ENCODE results near the gene DHRS13. TPM values are rescaled to one million over a fixed set of nuclear protein-coding genes. Genes with fewer than 3 reads are reported as not detected.
"Not testable (repeated sequence)": the region's sequence is repeated elsewhere in the genome, so short reads cannot be mapped to it uniquely, and the experiment has no call there.

DHRS13 gene
- polyA plus RNA-seq, 1 donor: 3.9 TPM

DNA sequence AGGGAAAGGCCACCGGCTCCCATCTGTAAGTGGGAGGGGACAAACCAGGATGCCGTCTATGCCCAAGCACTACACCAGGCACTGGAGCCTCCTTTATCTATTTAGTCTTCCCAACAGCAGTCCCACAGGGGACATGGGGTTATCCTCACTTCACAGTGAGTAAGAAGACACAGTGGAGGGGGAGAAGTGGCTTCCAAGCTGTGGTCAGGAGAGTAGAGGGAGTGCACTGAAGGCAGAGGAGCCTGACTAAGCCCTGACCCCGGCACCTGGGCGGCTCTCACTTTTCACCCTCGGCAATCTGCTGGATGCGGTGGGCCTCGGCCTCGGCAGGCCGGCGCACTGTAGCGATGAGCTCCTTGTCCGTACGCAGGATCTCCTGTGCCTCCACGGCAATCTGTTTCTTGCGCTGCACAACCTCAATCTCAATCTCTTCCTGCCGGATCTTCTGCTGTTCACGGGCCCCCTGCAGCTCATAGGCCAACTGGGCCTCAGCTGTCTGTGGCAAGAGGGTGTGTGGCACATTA is 21.3 kb downstream of the DHRS13 start:
- no peak for DNase-seq

DNA sequence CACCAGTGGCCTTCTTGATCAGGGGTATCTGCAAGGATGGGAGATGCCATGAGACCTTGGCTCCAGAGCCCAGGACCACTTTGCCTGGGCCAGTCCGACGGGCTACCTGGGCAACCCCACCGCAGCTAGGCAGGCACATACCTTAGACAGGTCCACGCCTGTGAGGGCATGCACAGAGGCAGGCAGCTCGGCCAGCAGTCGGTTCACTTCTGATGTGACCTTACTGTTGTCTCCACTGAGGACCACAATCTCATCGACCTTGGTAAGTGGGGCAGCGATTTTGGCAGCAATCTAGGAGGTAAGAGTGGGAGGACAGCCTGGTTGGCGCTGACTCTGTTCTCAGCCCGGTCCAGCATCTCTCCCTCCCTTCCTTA is 22.3 kb downstream of the DHRS13 start:
- no peak for DNase-seq

DNA sequence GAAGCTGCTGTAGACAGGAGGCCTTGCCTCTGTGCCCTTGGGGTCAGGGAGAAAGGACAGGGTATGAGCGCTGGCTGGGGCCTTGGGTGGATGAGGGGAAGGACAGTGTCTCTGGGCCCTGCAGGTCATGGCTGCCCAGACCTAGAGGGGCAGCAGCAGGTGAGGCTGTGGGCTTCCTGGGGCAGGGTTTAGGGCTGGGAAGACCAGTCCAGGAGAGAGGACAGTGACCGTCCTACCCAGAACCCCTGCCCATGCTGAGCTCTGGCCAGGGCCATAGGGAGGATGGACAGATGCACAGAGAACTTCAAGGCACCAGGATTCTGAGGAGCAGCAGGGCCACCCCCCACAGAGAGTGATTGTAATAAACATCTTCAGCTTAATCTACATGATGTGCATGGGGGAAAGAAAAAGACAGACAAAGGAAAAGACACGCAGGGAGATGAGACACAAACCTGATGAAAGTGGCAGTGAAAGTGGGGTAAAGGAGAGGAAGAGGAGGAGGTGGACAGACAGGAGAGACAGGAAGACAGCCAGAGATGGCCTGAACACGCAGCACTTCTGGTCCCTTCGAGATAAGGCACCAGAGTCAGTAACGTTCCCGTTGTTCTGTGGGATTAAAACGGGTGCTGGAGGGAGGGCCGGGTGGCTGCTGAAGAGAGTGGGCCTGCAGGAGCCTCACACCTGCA is 22.9 kb downstream of the DHRS13 start:
- no peak for DNase-seq

DNA sequence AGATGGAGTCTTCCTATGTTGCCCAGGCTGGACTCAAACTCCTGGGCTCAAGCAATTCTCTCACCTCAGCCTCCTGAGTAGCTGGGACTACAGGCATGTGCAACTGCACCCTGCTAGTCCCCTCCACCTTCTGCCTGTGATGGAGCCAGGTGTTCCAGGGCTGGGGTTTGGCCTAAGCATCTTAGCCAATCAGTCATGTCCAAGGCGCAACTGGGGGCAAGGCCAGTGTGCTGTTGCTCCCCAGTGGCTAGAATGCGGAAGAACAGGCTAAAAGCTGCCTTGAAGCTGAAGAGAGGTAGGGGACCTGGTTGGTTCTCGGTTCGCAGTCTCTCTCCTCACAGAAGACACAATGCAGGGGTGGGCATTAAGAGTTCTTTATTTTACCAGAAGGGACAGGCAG is 23.9 kb downstream of the DHRS13 start:
- no peak for DNase-seq

DNA sequence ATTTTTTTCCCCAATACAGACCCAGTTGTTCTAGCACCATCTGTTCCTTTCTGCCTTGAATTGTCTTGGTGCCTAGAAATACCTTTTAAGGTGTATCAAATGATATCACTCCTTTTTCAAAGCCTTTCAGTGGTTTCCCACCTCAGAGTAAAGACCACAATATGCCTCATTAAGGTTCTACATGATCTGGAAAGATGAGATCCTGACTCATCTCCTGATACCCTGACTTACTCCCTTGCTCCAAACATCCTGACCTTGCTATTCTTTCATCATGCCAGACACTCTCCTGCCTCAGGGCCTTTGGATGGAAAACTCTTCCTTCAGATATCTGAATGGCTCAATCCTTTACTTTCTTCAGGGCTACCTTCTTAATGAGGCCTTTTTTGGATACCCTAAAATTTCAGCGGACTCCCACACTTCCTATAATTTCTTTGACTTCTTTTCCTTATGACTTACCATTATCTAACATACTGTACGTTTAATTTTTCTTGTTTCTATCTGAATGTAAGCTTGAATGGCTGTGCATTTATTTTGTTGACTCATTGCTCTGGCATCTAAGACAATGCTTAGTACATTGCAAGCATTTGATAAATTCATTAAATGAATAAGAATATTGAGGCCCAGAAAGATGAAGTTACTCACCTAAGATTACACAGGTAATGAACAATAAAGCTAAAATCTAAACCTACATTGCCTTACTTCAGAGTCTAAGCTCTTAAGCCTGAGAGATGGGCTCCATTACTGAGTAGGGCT is 24.5 kb downstream of the DHRS13 start:
- no peak for DNase-seq

DNA sequence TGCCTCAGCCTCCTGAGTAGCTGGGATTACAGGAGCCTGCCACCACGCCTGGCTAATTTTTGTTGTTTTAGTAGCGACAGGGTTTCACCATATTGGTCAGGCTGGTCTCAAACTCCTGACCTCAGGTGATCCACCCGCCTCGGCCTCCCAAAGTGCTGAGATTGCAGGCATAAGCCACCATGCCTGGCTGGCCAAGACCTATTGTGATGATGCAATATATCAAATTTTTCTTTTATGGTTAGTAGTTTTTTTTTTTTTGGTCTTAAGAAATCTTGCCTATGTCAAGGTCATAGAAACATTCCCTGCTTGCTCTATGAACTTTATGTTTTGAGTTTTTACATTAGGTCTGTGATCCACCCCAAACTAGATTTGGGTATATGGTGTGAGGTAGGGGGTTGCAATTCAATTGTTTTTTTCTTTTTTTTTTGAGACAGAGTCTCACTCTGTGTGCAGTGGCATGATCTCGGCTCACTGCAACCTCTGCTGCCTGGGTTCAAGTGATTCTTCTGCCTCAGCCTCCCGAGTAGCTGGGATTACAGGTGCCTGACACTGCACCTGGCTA is 25.6 kb downstream of the DHRS13 start:
- DNase-seq: not testable (repeated sequence)

DNA sequence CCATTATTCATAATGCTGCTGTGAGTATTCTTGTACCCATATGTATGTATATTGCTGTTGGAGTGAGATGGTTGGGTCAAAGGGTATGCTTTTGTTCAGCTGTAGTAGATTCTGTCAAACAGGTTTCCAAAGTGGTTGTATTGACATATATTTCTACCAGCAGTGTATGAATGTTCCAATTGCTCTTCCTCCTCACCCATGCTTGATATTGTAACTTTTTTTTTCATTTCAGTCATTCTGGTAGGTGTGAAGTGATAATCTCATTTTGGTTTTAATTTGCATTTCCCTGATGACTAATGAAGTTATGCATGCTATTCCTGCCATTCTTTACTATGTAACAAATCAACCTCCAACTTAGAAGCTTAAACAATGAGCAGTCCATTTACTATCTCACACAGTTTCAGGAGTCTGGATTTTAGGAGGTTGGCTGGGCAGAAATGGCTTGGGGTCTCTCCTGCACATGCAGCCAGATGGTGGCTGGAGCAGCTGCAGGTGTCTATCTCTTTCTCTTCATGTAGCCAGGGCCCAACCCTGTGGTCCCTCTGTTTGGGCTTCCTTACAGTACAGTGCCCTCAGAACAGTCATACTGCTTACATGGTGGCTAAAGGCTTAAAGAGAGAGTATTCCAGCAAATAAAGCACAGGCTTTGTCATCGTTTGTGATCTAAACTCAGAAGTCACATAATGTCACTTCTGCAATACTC is 26.9 kb downstream of the DHRS13 start:
- no peak for DNase-seq

DNA sequence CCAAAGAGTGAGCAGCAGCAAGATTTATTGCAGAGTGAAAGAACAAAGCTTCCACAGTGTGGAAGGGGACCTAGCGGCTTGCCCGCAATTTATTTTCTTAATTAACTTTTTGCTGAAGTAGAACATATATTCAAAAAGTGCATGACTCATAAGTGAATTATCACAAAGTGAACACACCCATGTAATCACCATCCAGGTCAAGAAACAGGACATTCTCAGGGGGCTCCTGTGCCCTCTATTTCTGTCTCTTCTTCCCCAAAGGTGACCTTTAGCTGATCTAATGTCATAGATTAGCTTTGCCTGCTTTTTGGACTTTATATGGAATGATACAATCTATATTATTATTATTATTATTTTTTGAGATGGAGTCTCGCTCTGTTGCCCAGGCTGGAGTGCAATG is 28.1 kb downstream of the DHRS13 start:
- no peak for DNase-seq

DNA sequence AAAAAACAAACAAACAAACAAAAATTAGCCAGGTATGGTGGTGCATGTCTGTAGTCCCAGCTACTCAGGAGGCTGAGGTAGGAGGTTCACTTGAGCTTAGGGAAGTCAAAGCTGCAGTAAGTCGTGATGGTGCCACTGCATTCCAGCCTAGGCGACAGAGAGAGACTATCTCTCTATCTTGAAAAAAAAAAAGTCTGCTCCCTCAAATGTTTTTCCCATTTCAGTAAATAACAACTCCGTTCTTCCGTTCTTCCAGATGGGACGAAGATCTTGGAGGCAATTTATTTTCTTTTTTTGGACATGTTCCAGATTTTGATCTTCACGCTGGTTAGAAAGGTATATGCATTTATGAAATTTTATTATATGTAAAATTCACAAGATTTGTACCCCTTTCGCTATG is 29.0 kb downstream of the DHRS13 start:
- no peak for DNase-seq

DNA sequence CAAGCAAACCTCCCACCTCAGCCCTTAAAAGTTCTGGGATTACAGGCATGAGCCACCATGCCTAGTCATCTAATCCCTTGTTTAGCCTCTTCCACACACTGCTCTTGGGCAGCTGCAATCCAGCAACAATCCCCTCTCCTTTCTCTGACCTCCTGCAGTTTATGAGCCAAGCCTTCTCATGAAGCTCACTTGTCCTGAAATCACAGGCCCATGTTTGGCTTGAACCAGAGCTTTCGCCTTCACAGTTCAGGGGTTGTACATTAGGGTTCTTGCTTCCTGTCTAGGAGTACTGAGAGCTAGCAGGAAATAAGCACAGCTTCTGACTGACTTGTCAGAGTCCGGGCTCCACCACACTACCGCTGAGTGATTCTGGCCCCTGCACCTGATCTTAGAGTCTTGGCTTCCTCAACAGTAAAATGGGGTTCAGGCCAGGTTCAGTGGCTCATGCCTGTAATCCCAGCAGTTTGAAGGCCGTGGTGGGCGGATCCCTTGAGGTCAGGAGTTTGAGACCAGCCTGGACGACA is 31.8 kb downstream of the DHRS13 start:
- no peak for DNase-seq

DNA sequence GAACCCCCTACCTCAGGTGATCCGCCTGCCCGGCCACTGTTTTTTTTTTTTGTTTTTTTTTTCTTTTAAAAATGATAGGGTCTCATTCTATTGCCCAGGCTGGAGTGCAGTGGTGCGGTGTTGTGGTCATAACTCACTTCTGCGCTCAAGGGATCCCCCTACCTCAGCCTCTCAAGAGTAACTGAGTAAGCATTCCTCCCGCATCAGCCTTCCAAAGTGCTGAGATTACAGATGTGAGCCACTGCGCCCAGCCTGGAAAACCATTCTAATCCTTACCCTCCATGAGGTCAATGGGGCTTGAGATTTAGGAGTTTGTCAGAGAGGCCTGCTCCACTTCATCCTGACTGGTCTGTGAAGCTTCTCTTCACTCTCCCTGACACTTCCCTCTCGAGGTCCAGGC is 35.6 kb downstream of the DHRS13 start:
- no peak for DNase-seq

DNA sequence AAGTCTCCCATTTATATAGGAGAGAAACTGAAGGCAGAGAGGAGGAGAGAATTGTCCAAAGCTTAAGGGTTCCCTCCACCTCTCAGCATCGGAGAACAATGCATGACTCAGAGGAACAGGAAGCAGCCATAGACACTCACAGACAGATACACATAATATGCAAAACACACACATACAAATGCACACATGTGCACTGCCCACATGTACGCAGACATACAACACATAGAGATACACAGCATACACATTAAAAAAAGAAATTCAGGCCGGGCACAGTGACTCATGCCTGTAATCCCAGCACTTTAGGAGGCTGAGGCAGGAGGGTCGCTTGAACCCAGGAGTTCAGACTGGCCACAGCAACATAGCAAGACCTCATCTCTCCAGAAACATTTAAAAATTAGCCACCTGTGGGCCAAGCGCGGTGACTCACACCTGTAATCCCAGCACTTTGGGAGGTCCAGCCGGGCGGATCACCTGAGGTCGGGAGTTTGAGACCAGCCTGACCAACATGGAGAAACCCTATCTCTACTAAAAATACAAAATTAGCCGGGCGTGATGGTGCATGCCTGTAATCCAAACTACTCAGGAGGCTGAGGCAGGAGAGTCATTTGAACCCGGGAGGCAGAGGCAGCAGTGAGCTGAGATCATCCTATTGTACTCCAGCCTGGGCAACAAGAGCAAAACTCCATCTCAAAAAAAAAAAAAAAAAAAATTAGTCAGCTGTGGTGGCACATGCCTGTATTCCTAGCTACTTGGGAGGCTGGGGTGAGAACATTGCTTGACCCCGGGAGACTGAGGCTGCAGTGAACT is 36.7 kb downstream of the DHRS13 start:
- no peak for DNase-seq

DNA sequence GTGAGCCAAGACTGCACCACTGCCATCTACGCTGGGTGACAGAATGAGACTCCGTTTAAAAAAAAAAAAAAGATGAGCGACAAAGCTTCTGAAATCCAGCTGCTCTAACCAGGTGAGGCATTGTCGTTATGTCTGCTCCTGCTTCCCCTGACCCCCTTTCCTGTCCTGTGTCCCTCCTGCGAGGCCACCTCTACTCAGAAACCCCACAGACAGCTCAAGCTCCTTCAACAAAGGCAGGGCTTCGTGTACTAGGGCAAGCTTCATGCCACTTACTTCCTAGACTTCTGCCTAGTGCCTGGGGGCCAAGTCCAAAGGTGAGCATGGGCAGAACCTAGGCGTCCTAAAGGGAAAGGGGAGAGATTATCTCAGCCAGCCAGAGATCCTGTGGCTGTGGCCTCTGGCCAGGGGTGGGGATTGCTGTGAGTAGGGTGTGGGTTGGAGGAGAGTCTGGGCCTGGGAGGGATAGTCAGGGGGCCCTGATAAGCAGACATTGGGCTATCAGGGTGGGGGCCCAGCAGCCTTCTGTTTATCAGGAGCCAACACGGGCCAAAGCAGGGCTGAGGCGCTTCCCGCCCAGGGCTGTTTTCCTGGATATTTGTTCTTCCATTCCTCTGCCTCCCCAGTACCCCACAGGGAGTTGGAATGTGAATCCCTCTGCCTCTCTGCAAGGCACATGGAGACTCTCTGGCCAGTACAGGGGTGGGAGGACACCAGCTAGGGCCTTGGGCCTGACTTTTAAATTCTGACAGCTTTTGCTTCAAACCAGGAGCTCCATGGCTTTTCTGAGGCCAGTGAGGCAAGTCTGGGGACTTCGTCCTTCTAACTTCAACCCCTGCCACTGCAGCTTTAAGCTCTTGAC is 37.7 kb downstream of the DHRS13 start:
- DNase-seq: no peak

DNA sequence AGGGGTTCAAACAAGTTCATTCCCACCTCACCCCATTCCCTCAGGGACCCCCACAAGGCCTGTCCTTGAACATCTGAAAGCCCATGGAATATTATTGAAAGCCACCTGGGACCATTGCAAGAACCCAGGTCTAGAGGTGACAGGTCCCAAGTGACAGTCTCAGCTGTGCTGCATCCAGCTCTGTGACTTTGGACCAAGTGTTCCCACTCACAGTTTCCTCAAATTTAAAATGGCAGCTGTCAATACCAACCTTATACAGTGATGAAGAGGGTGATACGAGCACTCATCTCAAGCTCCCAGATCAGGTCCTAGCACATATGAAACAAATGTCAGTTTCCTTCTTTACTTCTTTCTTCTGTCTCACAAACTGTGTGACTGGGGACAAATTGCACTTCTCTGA is 38.9 kb downstream of the DHRS13 start:
- no peak for DNase-seq

DNA sequence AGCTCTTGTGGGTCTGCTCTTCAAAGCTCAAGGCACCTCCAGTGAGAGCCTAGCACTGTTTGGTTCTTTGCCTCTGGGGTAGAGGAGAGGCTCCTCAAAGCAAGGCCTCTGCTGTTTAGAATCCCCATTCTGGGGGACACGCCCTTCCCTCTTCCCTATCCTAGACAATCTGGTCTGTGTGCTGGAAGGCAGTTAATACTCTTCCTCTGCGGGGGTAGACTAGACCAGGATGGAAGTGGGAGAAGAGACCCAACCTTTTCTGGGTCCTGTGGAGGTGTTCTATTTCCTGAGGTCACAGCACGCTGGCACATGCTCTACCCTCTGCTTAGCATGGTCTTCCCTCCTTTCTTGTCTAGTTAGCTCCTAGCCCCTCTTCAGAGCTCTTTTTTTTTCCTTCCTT is 40.3 kb downstream of the DHRS13 start:
- DNase-seq: no peak

DNA sequence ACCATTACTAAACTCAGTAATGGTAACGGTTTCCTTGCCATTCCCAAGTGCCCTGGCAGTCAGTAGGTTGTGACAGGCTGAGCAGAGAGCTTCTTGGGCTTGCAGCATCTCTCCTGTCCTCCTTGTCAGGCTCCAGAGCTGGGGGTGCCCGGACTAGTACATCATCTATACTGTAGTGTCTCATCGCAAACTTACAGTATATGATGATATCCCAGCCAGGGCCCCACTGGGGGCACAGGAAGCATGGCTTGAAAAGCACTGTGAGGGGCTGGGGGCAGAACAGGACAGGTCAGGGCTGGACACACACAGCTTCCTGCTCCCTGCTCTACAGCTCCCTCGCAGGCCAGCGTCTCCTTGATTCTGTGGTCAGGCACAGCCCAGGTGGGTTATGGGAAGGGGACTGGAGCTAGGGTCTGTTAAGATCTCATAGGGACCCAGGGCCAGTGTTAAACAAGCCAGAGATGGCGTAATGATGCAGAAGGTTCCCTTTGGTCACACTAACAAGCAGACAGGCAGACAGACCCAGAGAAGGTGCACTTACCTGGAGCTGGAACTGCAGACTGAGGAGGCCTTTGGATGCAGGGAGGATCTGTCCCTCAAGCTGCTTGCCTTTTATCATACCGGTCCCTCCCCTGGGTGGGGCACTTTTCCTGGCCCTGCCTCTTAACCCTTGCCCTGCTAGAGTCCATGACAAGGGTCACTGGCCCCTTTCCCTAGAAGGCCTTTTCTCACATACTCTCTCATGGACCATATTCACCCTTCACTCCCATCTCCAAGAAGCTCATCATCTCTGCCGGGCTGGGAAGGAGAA is 41.3 kb downstream of the DHRS13 start:
- no peak for DNase-seq

DNA sequence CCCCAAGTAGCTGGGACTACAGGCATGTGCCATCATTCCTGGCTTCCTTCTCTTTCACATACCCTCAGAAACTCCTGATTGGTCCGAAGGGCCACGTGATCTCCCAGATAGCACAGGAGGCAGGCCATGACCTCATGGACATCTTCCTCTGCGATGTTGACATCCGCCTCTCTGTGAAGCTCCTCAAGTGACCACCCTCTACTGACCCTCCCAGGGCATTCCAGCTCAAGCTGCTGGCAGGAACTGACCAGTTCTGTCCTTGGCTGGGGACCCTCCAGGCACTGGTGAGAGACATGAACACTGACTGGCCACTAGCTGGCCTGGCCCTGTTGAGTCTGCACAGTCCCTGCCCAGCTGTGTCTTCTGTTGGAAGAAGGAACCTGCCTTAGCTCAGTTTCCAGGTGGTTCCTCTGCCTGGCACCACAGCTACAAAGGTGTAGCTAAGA is 42.5 kb downstream of the DHRS13 start:
- no peak for DNase-seq

DNA sequence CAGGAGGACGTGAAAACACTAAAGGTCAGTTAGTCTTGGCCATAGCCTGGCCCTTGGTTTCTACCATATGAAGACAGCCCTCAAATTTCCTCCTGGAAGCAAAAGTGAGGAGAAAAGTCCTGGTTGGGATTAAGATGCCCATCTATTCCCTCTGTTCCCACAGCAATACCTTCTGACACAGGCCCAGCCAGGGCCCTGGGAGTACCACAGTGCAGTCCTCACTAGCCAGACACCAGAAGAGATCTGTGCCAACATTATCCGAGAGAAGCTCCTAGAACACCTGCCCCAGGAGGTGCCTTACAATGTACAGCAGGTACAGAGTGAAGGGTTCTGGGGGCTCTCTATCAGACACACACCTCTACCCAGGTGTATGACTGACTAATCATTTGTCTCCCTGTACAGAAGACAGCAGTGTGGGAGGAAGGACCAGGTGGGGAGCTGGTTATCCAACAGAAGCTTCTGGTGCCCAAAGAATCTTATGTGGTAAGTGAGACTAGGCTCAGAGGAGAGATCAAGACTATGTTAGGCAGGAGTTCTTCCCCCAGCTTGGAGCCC is 44.0 kb downstream of the DHRS13 start:
- DNase-seq: no peak

DNA sequence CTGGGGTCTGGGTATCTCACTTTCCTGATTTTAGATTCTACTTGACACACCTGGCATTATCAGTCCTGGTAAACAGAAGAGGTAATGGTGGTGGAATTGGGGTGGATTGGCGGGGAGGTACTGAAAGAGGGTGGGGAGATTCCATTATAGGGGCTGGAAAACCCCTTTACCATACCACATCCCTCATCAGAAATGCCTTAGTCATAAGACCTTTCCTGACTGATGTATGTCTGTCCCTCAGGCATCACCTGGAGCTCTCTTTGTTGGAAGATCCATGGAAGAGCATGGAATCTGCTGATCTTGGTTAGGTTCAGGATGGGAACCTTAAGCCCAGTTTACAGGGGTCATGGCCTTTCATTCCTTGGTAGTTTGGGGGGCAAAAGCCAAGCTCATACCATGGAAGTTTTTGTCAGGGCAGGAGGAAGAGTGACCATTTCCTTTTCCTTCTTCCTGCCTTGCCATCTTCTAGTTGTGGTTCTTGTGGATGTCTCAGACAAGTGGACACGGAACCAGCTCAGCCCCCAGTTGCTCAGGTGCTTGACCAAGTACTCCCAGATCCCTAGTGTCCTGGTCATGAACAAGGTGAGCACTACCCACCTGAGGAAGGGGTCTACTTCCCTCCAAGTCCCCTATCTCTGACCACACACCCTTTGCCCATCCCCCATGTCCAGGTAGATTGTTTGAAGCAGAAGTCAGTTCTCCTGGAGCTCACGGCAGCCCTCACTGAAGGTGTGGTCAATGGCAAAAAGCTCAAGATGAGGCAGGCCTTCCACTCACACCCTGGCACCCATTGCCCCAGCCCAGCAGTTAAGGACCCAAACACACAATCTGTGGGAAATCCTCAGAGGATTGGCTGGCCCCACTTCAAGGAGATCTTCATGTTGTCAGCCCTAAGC is 44.7 kb downstream of the DHRS13 start:
- no peak for DNase-seq

Data from hindlimb muscle (tissue), 1 donor.